ENCODE data around the gene MYO6. TPM values are rescaled to one million over a fixed set of nuclear protein-coding genes. Genes with fewer than 3 reads are reported as not detected.

Gene MYO6
- total RNA-seq, 2 experiments from 2014 or later: 1.1 to 1.3 TPM

GRCh38 chr6:75747152-75747992 lies 1.7 kb upstream of the MYO6 start:
- peaks cover 6% of the 10 kb centered on the region for H3K4me1 Mint-ChIP-seq
- peaks cover 44% of the 10 kb centered on the region for H3K27me3 Mint-ChIP-seq
- POLR2A ChIA-PET: no interaction called here
- DNase-seq: no peak
- H3K9me3 Mint-ChIP-seq (ENCODE audit: low read depth): no peaks in the 10 kb centered on the region
- no peaks in the 10 kb centered on the region for H3K36me3 Mint-ChIP-seq (ENCODE audit: low read depth)
- intact Hi-C loops (cut with DNase I, micrococcal nuclease): loop anchor here in 1 of 2 experiments (5.0 kb wide), 1 partner anchor 465 kb away; the partner anchor contains the start of gene TMEM30A
- no peak for ATAC-seq
- CTCF ChIA-PET: interaction anchor here (0.6 kb wide), 2 partner anchors 18 to 144 kb away, joined by 3 read pairs; no protein-coding TSS in a partner anchor
- H3K4me3 Mint-ChIP-seq: no peak overlapping the region
- H3K27ac Mint-ChIP-seq: no peak overlapping the region

DNA sequence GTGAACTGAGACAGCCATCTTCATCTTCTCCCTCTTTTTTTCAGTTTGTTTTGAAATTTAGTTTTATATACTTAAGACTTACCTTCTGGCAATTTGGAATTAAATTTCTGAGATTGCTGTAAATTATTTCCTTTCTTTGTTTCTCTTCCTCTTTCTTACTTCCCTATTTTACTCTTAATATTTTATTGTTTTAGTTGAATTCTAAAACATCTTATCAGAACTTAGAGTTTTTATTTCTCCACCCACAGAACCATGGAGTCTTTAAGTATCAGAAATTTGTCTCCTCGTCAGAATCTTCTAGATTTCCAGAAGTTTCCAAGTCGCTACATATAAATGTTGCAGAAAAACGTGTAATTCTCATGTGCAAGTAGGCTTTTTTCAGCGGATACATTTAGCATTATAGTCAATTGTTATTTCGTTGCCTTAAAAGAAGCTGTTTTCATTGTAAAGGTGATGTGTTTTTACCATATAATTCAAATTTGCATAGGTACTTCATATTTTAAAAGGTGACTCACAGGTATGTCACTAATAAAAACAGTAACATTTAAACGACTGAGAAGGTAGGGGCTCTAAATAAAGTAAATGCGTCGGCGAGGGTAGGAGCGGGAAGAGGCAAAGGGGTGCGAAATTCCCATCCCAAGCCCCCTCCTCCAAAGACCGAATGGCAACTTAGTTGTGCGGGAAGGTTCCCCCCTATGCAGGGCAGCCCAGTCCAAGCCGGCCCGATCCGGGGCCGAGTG lies 866 bp upstream of the MYO6 start:
- CTCF ChIA-PET: interaction anchor here (0.6 kb wide), 2 partner anchors 19 to 145 kb away, joined by 3 read pairs; no protein-coding TSS in a partner anchor
- DNase-seq: no peak
- Mint-ChIP-seq H3K4me1 (peaks cover 6% of the 10 kb centered on the region), H3K36me3 (ENCODE audit: low read depth) (no peaks in the 10 kb centered on the region), H3K9me3 (ENCODE audit: low read depth) (no peaks in the 10 kb centered on the region), H3K27ac (no peak overlapping the region), H3K27me3 (peaks cover 43% of the 10 kb centered on the region), H3K4me3 (peak overlapping the region; percentile 73)
- intact Hi-C loops (cut with DNase I, micrococcal nuclease): loop anchor here in 1 of 2 experiments (2.0 to 5.0 kb wide), 2 partner anchors 83 to 466 kb away; partner anchors contain the start of gene TMEM30A
- POLR2A ChIA-PET: no interaction called here
- no peak for ATAC-seq

GRCh38 chr6:75751443-75751842 lies 2.4 kb downstream of the MYO6 start:
- POLR2A ChIA-PET: no interaction called here
- CTCF ChIA-PET: no interaction called here
- no peak for ATAC-seq
- H3K4me1 Mint-ChIP-seq: peaks cover 6% of the 10 kb centered on the region
- no peaks in the 10 kb centered on the region for H3K9me3 Mint-ChIP-seq (ENCODE audit: low read depth)
- H3K27me3 Mint-ChIP-seq: peaks cover 33% of the 10 kb centered on the region
- H3K27ac Mint-ChIP-seq: no peak overlapping the region
- H3K36me3 Mint-ChIP-seq (ENCODE audit: low read depth): no peaks in the 10 kb centered on the region
- no peak overlapping the region for H3K4me3 Mint-ChIP-seq
- no peak for DNase-seq
- intact Hi-C loops (cut with DNase I, micrococcal nuclease): no loop called here

DNA sequence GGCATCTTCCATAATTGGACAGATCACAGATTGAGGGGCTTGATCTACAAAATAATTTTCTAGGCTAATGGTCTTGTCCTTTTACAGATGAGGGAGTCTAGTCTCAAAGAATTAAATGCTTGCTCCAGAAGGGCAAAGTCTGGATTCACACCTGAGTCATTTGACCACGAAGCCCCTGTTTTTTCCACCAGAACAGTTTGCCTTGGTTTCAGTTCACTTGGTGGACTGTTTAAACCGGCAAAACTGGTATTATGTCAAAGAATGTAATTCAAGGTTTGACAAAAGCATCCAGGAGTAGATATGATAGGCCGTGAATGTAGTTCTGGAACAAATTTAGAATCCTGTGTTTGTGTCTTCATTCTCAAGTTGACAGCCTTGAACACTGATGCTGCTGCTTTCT lies 3.3 kb downstream of the MYO6 start:
- no peak overlapping the region for H3K27ac Mint-ChIP-seq
- H3K4me1 Mint-ChIP-seq: peaks cover 6% of the 10 kb centered on the region
- no peak for ATAC-seq
- intact Hi-C loops (cut with DNase I, micrococcal nuclease): no loop called here
- no peaks in the 10 kb centered on the region for H3K9me3 Mint-ChIP-seq (ENCODE audit: low read depth)
- POLR2A ChIA-PET: no interaction called here
- no peak overlapping the region for H3K4me3 Mint-ChIP-seq
- CTCF ChIA-PET: no interaction called here
- DNase-seq: no peak
- H3K36me3 Mint-ChIP-seq (ENCODE audit: low read depth): no peaks in the 10 kb centered on the region
- peaks cover 32% of the 10 kb centered on the region for H3K27me3 Mint-ChIP-seq

GRCh38 chr6:75755704-75756103 lies 6.7 kb downstream of the MYO6 start:
- DNase-seq: no peak
- no peak for ATAC-seq
- Mint-ChIP-seq H3K9me3 (ENCODE audit: low read depth) (no peaks in the 10 kb centered on the region), H3K4me3 (no peak overlapping the region), H3K36me3 (ENCODE audit: low read depth) (no peaks in the 10 kb centered on the region), H3K27ac (no peak overlapping the region), H3K27me3 (peaks cover 19% of the 10 kb centered on the region), H3K4me1 (no peaks in the 10 kb centered on the region)
- ChIA-PET POLR2A (no interaction called here), CTCF (no interaction called here)
- intact Hi-C loops (cut with DNase I, micrococcal nuclease): no loop called here

GRCh38 chr6:75757295-75757694 lies 8.3 kb downstream of the MYO6 start:
- no peaks in the 10 kb centered on the region for H3K9me3 Mint-ChIP-seq (ENCODE audit: low read depth)
- peaks cover 18% of the 10 kb centered on the region for H3K27me3 Mint-ChIP-seq
- H3K36me3 Mint-ChIP-seq (ENCODE audit: low read depth): no peaks in the 10 kb centered on the region
- DNase-seq (no peak), ATAC-seq (no peak)
- ChIA-PET CTCF (no interaction called here), POLR2A (no interaction called here)
- H3K27ac Mint-ChIP-seq: no peak overlapping the region
- intact Hi-C loops (cut with DNase I, micrococcal nuclease): no loop called here
- H3K4me3 Mint-ChIP-seq: no peak overlapping the region
- no peaks in the 10 kb centered on the region for H3K4me1 Mint-ChIP-seq

DNA sequence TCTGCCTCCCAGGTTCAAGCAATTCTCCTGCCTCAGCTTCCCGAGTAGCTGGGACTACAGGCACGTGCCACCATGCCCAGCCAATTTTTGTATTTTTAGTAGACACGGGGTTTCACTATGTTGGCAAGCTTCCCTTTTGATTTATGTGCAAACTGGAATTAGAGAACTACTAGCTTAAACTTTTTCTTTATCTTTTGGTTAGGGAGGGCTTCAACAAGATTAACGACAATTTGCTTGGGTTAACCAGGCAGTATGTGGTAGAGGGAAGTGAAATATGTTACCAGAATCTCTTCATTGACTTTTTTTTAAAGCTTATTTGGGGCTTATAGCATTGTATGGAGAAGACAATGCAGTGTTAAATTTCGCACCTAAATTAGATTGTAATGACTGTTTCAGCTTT lies 9.0 kb downstream of the MYO6 start:
- H3K27ac Mint-ChIP-seq: no peak overlapping the region
- no peak overlapping the region for H3K4me3 Mint-ChIP-seq
- POLR2A ChIA-PET: no interaction called here
- no peaks in the 10 kb centered on the region for H3K9me3 Mint-ChIP-seq (ENCODE audit: low read depth)
- peaks cover 18% of the 10 kb centered on the region for H3K27me3 Mint-ChIP-seq
- intact Hi-C loops (cut with DNase I, micrococcal nuclease): no loop called here
- no peak for DNase-seq
- no peaks in the 10 kb centered on the region for H3K36me3 Mint-ChIP-seq (ENCODE audit: low read depth)
- CTCF ChIA-PET: interaction anchor here (0.6 to 0.8 kb wide), 2 partner anchors 13 to 162 kb away, joined by 3 read pairs; no protein-coding TSS in a partner anchor
- ATAC-seq: no peak
- no peaks in the 10 kb centered on the region for H3K4me1 Mint-ChIP-seq

GRCh38 chr6:75759207-75759606 lies 10.2 kb downstream of the MYO6 start:
- H3K9me3 Mint-ChIP-seq (ENCODE audit: low read depth): no peaks in the 10 kb centered on the region
- H3K4me1 Mint-ChIP-seq: no peaks in the 10 kb centered on the region
- H3K27ac Mint-ChIP-seq: no peak overlapping the region
- ChIA-PET POLR2A (no interaction called here), CTCF (no interaction called here)
- DNase-seq (no peak), ATAC-seq (no peak)
- H3K27me3 Mint-ChIP-seq: peaks cover 20% of the 10 kb centered on the region
- H3K4me3 Mint-ChIP-seq: no peak overlapping the region
- no peaks in the 10 kb centered on the region for H3K36me3 Mint-ChIP-seq (ENCODE audit: low read depth)
- intact Hi-C loops (cut with DNase I, micrococcal nuclease): no loop called here

DNA sequence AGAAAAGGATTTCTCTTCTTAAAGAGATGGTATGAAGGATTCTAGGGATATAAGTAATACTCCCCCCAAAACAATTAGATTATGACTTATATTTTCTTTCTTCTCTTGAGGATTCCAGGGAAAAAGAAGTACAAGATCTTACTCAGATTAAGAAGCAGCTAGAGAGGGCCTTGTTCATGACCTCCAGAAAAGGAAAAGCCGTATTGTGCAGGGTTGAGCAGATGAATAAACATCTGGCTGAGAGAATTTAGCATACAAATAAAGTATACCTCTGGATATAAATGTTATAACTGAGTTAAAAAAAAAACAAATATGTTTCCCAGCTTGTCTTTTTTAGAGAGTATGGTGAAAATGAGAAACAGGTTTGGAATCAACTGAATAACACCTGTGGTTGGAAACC lies 11.3 kb downstream of the MYO6 start:
- POLR2A ChIA-PET: no interaction called here
- CTCF ChIA-PET: no interaction called here

GRCh38 chr6:75761489-75761888 lies 12.4 kb downstream of the MYO6 start:
- ATAC-seq: no peak
- H3K4me1 Mint-ChIP-seq: no peaks in the 10 kb centered on the region
- CTCF ChIA-PET: no interaction called here
- no peaks in the 10 kb centered on the region for H3K36me3 Mint-ChIP-seq (ENCODE audit: low read depth)
- no peak for DNase-seq
- peaks cover 17% of the 10 kb centered on the region for H3K27me3 Mint-ChIP-seq
- intact Hi-C loops (cut with DNase I, micrococcal nuclease): no loop called here
- H3K27ac Mint-ChIP-seq: no peak overlapping the region
- POLR2A ChIA-PET: no interaction called here
- H3K9me3 Mint-ChIP-seq (ENCODE audit: low read depth): no peaks in the 10 kb centered on the region
- H3K4me3 Mint-ChIP-seq: no peak overlapping the region

More for the DNA sequence above, 11.3 kb downstream of the MYO6 start:
- no peak for ATAC-seq
- H3K4me1 Mint-ChIP-seq: no peaks in the 10 kb centered on the region
- H3K9me3 Mint-ChIP-seq (ENCODE audit: low read depth): no peaks in the 10 kb centered on the region
- peaks cover 19% of the 10 kb centered on the region for H3K27me3 Mint-ChIP-seq
- H3K27ac Mint-ChIP-seq: no peak overlapping the region
- H3K4me3 Mint-ChIP-seq: no peak overlapping the region
- DNase-seq: no peak
- intact Hi-C loops (cut with DNase I, micrococcal nuclease): no loop called here
- H3K36me3 Mint-ChIP-seq (ENCODE audit: low read depth): no peaks in the 10 kb centered on the region

DNA sequence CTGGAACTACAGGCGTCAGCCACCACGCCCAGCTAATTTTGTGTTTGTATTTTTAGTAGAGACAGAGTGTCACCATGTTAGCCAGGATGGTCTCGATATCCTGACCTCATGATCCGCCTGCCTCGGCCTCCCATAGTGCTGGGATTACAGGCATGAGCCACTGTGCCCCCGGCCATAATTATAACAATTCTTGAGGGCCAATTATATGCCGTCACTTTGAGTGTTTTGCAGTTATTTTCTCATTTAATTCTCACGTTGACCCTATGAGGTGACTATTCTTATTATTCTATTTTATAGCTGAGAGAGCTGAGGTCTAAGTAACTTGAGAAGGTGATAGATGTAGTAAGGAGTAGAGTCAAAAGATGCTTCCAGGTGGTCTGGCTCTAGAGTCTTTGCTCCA lies 13.0 kb downstream of the MYO6 start:
- Mint-ChIP-seq H3K4me1 (no peaks in the 10 kb centered on the region), H3K4me3 (no peak overlapping the region), H3K27ac (no peak overlapping the region), H3K27me3 (peaks cover 18% of the 10 kb centered on the region), H3K9me3 (ENCODE audit: low read depth) (no peaks in the 10 kb centered on the region), H3K36me3 (ENCODE audit: low read depth) (no peaks in the 10 kb centered on the region)
- no peak for ATAC-seq
- intact Hi-C loops (cut with DNase I, micrococcal nuclease): no loop called here
- no peak for DNase-seq
- POLR2A ChIA-PET: no interaction called here
- CTCF ChIA-PET: no interaction called here

- no peaks in the 10 kb centered on the region for H3K9me3 Mint-ChIP-seq (ENCODE audit: low read depth)
- no peak for ATAC-seq
- intact Hi-C loops (cut with DNase I, micrococcal nuclease): no loop called here
- H3K36me3 Mint-ChIP-seq (ENCODE audit: low read depth): no peaks in the 10 kb centered on the region
- POLR2A ChIA-PET: no interaction called here
- H3K4me3 Mint-ChIP-seq: no peak overlapping the region
- no peak overlapping the region for H3K27ac Mint-ChIP-seq
- no peaks in the 10 kb centered on the region for H3K4me1 Mint-ChIP-seq
- peaks cover 12% of the 10 kb centered on the region for H3K27me3 Mint-ChIP-seq
- CTCF ChIA-PET: no interaction called here
- DNase-seq: no peak
Observed at GRCh38 chr6:75766387-75766786, 17.3 kb downstream of the MYO6 start.
